Peyer's patch (tissue), 4 donors: ENCODE results near the gene IL12A.

Experiments used
- POLR2A ChIP-seq, 2 donors: fragments of 450-650 bp; IDR thresholded peaks; one replicate each; pipeline ENCODE4 v1.5.1; 2017; ENCODE audit warnings: antibody characterized with exemption in 2 of 2, mild to moderate bottlenecking in 2 of 2, moderate library complexity in 2 of 2
- TF ChIP-seq, protein P1 (sequence below), 6 experiments: fragments of 450-650 bp in 4 of 6; fragments of 200-600 bp in 2 of 6; sonication (generic) in 1 of 6; IDR thresholded peaks; one replicate each; pipeline ENCODE4 v1.5.1; 2017 to 2019; ENCODE audit warnings: antibody characterized with exemption in 6 of 6, mild to moderate bottlenecking in 3 of 6, moderate library complexity in 1 of 6

DNA sequence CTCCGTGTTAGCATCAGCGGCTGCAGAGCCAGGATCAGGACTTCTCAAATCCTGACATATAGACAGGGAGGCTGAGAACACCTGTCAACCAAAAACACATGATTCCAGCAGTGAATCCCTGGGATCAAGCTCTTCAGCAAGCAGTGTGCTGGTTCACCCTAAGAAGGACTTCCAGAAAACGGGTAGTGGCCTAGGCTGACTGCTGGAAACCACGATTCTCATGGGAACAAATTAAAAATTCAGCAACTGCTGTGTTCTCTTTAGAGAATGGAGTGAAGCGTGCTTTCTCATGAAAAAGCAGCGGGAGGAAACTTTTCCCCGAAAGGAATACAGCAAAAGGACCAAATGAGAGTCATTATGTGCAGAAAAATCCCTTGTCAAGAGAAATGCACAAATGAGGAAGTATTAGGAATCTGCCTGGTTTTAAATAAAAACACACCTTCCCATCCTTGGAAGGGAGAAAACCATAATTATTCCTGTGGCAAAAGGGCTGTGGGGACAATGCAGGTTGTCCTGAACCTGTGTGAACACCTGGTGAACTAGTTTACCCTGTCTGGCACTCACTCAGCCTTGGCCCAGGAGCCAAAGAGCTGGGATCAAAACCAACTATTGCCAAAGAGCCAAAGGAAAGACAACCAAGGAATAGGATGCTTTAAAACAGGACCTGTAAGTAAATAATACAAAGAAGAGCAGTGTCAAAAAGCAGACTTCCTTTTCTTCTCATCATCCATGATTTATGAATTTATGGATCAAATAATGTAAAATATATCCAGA, 13.4 kb downstream of the IL12A start:
- TF ChIP-seq, protein P1, sequence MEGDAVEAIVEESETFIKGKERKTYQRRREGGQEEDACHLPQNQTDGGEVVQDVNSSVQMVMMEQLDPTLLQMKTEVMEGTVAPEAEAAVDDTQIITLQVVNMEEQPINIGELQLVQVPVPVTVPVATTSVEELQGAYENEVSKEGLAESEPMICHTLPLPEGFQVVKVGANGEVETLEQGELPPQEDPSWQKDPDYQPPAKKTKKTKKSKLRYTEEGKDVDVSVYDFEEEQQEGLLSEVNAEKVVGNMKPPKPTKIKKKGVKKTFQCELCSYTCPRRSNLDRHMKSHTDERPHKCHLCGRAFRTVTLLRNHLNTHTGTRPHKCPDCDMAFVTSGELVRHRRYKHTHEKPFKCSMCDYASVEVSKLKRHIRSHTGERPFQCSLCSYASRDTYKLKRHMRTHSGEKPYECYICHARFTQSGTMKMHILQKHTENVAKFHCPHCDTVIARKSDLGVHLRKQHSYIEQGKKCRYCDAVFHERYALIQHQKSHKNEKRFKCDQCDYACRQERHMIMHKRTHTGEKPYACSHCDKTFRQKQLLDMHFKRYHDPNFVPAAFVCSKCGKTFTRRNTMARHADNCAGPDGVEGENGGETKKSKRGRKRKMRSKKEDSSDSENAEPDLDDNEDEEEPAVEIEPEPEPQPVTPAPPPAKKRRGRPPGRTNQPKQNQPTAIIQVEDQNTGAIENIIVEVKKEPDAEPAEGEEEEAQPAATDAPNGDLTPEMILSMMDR (IDR thresholded peaks at IDR 0.05): no peak
- no peak for TF ChIP-seq POLR2A (IDR thresholded peaks at IDR 0.05)
